NB4 (cell line): ENCODE measurements around the gene IL36A.
A peak's percentile ranks its signal among the peaks of the same experiment; 100 is the strongest.

Experiments
- DNase-seq: peaks from one replicate; pipeline ENCODE4 v3.0.0; 2010; ENCODE audit warnings: low read depth
- H3K4me3 ChIP-seq: one replicate; pipeline ENCODE4 v1.5.1; 2011; ENCODE audit warnings: mild to moderate bottlenecking, low read depth, low read length, moderate library complexity
- MYC ChIP-seq: IDR thresholded peaks from 2 replicates; pipeline ENCODE4 v1.6.1; 2011; ENCODE audit warnings: low read depth, low read length
- POLR2A ChIP-seq: IDR thresholded peaks from 2 replicates; pipeline ENCODE4 v1.6.1; 2011; ENCODE audit warnings: mild to moderate bottlenecking; ENCODE audit not compliant: insufficient read length; ENCODE audit errors: extremely low read depth
- TF ChIP-seq, protein P1 (sequence below): IDR thresholded peaks from one replicate; pipeline ENCODE4 v1.5.1; 2012; ENCODE audit warnings: low read depth, low read length
- TF ChIP-seq, protein P2 (sequence below): IDR thresholded peaks from 2 replicates; pipeline ENCODE4 v1.6.1; 2011; ENCODE audit warnings: low read depth, low read length

IL36A gene, protein sequence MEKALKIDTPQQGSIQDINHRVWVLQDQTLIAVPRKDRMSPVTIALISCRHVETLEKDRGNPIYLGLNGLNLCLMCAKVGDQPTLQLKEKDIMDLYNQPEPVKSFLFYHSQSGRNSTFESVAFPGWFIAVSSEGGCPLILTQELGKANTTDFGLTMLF

DNA sequence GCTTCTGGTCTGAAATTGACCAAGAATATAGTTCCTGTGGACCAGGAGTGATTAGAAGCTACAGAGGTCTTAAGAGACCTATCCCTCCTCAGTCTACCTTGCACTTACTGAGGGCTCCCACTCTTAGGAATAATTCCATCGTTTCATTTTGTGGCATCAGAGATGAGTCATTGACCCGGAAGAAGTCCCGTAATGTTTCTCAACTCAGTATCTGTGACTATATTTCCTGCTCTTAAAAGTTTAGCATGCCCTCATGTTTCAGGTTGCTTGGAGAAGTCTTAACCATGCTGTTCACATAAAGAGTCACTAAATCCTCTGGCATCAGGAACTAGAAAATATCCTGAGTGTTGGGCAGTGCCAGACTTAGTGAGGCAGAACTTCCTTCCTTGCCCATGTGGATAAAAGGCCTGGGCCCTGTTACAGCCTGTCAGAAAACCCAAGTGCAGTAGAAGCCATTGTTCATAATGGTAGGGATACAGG lies at the start of gene IL36A:
IL36A (plus strand) TSS at position 430 of the 480 bp plus-strand sequence. CDS start 413 bp downstream, outside the sequence.
- peak; percentile 6 for DNase-seq
- TF ChIP-seq, protein P1, sequence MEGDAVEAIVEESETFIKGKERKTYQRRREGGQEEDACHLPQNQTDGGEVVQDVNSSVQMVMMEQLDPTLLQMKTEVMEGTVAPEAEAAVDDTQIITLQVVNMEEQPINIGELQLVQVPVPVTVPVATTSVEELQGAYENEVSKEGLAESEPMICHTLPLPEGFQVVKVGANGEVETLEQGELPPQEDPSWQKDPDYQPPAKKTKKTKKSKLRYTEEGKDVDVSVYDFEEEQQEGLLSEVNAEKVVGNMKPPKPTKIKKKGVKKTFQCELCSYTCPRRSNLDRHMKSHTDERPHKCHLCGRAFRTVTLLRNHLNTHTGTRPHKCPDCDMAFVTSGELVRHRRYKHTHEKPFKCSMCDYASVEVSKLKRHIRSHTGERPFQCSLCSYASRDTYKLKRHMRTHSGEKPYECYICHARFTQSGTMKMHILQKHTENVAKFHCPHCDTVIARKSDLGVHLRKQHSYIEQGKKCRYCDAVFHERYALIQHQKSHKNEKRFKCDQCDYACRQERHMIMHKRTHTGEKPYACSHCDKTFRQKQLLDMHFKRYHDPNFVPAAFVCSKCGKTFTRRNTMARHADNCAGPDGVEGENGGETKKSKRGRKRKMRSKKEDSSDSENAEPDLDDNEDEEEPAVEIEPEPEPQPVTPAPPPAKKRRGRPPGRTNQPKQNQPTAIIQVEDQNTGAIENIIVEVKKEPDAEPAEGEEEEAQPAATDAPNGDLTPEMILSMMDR, result no peak
- no peak for TF ChIP-seq POLR2A
- TF ChIP-seq MYC, result no peak
- TF ChIP-seq, protein P2, sequence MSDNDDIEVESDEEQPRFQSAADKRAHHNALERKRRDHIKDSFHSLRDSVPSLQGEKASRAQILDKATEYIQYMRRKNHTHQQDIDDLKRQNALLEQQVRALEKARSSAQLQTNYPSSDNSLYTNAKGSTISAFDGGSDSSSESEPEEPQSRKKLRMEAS, result no peak
- no peak within 1 kb of the TSS for H3K4me3 ChIP-seq

DNA sequence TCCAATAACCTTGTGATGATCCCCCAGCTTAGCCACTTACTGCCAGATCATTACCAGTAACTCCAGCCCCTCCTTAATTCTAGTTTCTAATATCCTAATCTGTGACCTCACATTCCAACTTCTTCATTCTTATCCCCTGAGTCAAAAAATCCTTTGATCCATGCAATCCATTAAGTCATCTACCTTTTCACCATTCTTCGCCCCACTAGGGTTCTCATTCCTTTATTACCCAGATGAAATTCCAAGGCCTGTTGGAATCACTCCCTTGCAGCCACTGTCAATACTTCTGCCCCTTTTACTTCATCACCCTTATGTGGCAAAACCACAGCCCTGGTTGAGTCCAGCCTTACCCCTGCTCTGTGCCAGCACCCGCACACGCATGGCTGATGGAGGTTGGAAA lies 47.7 kb upstream of the IL36A start:
- TF ChIP-seq POLR2A (no peak), MYC (no peak)
- TF ChIP-seq, protein P1, result no peak
- TF ChIP-seq, protein P2, result no peak
- DNase-seq, result no peak
- H3K4me3 ChIP-seq, result no peak overlapping the region

DNA sequence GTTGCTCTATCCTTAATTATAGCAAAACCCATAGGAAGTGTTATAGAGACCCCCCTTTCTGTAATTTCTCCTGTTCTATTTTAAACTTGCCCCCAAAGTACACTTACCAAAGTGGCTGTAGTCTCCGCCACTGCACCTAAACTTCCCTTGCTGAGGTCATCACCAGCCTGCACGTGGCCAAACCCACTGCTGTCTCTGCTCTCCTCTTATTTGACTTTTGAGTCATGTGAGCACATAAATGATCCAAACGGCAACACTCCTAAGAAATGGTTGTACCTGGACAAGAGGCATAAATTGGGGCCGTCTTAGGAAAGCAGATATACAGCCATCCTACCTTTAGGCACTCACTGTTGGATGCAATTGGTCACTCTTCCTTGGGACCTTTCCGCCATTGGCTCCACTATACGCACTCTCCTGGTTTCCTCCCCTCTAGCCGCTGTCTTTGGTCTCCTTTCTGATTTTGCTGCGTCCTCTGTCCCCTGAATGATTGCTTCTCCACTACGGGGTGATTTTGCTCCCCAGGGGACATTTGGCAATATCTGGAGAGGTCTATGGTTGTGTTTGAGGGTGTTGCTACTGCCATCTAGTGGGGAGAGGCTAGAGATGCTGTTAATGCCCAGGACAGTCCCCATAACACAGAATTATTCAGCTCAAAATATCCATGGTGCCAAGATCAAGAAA lies 46.7 kb upstream of the IL36A start:
- TF ChIP-seq, protein P1, result peak; percentile 96
- TF ChIP-seq POLR2A, result no peak
- peak; percentile 90 for DNase-seq
- H3K4me3 ChIP-seq, result no peak overlapping the region

DNA sequence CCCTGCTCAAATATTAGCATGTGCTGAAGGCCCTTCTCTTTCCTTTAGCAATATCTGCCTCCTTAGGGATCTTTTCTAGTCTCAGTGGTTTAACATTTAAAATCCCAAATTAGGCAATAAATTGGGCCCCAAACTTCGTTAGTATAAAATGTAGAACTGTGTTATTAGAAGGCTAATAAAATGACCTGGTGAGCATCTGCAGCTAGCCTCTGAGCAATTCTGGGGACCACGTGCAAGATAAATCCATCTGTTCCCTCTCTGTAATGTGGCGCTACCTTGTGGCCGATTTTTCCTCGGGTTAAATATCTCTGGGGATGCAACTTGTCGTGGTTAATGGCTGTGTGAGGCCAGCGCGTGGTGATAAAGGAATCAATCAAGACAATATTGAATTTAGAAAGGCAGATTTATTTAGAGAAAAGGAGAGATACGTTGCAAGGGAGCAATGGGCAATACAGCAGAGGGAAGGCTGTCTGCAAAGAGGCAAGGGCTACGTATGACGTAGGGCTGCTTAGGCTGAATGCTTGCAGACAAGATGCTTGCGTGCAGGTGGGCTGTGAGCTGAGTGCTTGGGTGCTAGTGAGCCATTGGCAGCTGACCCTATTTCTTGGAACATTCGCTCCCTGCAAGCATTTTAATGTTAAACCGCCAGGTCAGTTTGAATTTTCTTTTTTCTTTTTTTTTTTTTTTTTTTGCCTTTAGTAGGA lies 46.0 kb upstream of the IL36A start:
- TF ChIP-seq, protein P2, result 0 out of 2 replicates have a peak, but pooled peaks have one; percentile 28
- TF ChIP-seq POLR2A, result no peak
- no peak overlapping the region for H3K4me3 ChIP-seq
- peak; percentile 35 for DNase-seq

DNA sequence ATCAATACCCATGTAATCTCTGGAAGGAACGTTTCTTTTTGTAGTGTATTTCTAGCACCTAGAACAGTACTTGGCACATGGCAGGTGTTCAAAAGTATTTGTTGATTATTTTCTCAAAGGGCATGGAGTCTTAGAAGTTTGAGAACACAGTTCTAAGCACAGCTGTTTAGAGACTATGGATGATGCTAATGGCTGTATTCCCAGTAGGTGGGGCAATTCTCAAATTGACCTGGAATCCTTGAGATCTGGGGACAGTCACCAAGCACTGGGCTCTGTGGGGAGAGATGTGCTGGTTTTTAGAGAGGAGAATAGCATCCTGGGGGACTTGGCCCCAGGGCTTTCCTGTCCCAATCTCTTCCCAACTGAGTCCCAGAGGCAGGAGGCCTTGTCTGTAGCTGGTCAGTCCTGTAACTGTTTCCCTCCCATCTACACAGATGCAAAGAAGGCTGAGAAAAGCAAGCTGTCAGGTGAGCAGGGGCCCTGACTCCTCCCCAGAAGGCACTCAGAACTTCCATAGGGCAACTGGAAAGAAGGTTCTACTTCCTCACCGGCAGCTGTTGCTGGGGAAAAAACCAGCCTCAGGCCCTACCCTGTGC lies 44.9 kb upstream of the IL36A start:
- TF ChIP-seq, protein P1, result peak; percentile 29
- TF ChIP-seq POLR2A (no peak), MYC (no peak)
- TF ChIP-seq, protein P2, result no peak
- no peak overlapping the region for H3K4me3 ChIP-seq
- no peak for DNase-seq
